Measurements from ENCODE around the gene ARHGAP9. TPM values are rescaled to one million over a fixed set of nuclear protein-coding genes. Genes with fewer than 3 reads are reported as not detected.

The ARHGAP9 gene
- total RNA-seq, 1 experiment from 2014 or later: 3.6 TPM

DNA sequence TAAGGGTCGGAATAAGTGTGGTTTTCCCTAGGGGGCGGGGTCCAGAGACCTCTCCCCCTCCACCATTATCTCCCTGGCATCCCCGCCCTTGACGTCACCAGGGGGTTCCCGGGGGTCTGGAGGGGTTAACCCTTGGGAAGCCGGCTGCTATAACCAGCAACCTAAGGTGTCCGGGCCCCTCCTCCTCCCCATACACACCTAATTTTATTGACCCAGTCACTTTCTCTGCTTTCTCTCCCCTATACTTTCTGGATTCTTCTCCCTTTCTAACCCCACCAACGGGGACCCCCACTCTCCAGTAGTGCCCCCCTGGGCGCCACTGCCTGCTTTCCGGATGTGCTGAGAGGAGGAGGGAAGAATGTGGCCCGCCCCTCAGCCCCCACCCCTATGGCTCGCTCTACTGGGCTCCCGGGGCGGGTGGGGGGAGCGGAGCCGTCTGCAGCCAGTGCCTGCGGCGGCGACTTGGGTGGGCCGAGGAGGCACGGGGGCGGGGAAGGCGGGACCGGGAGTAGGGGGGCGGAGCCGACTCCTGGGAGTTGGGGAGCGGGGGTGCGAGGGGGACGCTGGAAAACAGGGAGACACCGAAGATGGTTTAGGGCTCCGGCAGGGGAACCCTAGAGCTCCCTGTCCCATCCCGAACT lies 18.3 kb downstream of the ARHGAP9 start:
- DNase-seq (ENCODE audit: low spot score): peak; percentile 95
- H3K36me3 Mint-ChIP-seq: 0 out of 2 replicates have a peak, but pooled peaks cover 3% of the 10 kb centered on the region
- POLR2A ChIA-PET: interaction anchor here (0.6 to 1.7 kb wide), 5 partner anchors 59 to 761 kb away, joined by 3 to 8 read pairs (median 6); partner anchors contain the start of gene DDIT3
- peak overlapping the region; percentile 100 for H3K27ac Mint-ChIP-seq
- ATAC-seq: peak; percentile 16
- H3K4me3 Mint-ChIP-seq: peak overlapping the region; percentile 96
- CTCF ChIA-PET: interaction anchor here (0.7 to 5.2 kb wide), 17 partner anchors 9 to 248 kb away, joined by 3 to 88 read pairs (median 6); partner anchors contain the start of genes SHMT2 and STAC3
- TF ChIP-seq KAT7 (CRISPR knock-in tag; IDR thresholded peaks at IDR 0.05; ENCODE audit: borderline replicate concordance) (0 out of 2 replicates have a peak, but pooled peaks have one; percentile 30), SP1 (CRISPR knock-in tag; conservative IDR thresholded peaks at IDR 0.05) (0 out of 2 replicates have a peak, but pooled peaks have one; percentile 31), ZNF423 (CRISPR knock-in tag; IDR thresholded peaks at IDR 0.05) (0 out of 2 replicates have a peak, but pooled peaks have one; percentile 35)
- TF ChIP-seq, protein P1, sequence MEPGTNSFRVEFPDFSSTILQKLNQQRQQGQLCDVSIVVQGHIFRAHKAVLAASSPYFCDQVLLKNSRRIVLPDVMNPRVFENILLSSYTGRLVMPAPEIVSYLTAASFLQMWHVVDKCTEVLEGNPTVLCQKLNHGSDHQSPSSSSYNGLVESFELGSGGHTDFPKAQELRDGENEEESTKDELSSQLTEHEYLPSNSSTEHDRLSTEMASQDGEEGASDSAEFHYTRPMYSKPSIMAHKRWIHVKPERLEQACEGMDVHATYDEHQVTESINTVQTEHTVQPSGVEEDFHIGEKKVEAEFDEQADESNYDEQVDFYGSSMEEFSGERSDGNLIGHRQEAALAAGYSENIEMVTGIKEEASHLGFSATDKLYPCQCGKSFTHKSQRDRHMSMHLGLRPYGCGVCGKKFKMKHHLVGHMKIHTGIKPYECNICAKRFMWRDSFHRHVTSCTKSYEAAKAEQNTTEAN (CRISPR knock-in tag; IDR thresholded peaks at IDR 0.05): no peak
- TF ChIP-seq, protein P2, sequence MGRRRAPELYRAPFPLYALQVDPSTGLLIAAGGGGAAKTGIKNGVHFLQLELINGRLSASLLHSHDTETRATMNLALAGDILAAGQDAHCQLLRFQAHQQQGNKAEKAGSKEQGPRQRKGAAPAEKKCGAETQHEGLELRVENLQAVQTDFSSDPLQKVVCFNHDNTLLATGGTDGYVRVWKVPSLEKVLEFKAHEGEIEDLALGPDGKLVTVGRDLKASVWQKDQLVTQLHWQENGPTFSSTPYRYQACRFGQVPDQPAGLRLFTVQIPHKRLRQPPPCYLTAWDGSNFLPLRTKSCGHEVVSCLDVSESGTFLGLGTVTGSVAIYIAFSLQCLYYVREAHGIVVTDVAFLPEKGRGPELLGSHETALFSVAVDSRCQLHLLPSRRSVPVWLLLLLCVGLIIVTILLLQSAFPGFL (CRISPR knock-in tag; IDR thresholded peaks at IDR 0.05; ENCODE audit: borderline replicate concordance): no peak
- H3K9me3 Mint-ChIP-seq: no peaks in the 10 kb centered on the region
- H3K4me1 Mint-ChIP-seq: peaks cover 32% of the 10 kb centered on the region
- H3K27me3 Mint-ChIP-seq (ENCODE audit: low read depth): peaks cover 9% of the 10 kb centered on the region

DNA sequence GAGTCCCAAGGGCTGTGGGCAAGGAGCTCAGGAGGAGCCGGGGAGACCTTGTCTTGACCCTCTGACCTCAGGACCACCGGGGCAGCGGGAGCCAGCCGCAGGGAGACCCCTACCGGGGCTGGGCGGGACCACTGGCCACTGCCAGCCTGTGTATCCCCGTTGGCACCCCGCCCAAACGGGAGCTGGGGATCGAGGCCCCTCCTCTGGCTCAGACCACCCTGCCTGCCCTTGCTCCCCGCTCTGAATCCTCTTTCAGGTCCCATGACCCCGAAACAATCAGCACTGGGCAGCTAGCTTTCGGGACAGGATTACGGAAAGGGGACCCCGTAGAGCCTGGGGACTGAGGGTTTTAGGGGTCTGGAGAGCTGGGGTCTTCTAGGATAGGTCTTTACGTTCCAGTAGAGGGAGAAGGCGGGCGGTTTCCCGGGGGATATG lies 18.8 kb downstream of the ARHGAP9 start:
- H3K9me3 Mint-ChIP-seq: no peaks in the 10 kb centered on the region
- TF ChIP-seq, protein P3, sequence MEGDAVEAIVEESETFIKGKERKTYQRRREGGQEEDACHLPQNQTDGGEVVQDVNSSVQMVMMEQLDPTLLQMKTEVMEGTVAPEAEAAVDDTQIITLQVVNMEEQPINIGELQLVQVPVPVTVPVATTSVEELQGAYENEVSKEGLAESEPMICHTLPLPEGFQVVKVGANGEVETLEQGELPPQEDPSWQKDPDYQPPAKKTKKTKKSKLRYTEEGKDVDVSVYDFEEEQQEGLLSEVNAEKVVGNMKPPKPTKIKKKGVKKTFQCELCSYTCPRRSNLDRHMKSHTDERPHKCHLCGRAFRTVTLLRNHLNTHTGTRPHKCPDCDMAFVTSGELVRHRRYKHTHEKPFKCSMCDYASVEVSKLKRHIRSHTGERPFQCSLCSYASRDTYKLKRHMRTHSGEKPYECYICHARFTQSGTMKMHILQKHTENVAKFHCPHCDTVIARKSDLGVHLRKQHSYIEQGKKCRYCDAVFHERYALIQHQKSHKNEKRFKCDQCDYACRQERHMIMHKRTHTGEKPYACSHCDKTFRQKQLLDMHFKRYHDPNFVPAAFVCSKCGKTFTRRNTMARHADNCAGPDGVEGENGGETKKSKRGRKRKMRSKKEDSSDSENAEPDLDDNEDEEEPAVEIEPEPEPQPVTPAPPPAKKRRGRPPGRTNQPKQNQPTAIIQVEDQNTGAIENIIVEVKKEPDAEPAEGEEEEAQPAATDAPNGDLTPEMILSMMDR (IDR thresholded peaks at IDR 0.05): no peak
- 0 out of 2 replicates have a peak, but pooled peaks have one; percentile 7 for TF ChIP-seq SP1 (CRISPR knock-in tag; conservative IDR thresholded peaks at IDR 0.05)
- TF ChIP-seq, protein P4, sequence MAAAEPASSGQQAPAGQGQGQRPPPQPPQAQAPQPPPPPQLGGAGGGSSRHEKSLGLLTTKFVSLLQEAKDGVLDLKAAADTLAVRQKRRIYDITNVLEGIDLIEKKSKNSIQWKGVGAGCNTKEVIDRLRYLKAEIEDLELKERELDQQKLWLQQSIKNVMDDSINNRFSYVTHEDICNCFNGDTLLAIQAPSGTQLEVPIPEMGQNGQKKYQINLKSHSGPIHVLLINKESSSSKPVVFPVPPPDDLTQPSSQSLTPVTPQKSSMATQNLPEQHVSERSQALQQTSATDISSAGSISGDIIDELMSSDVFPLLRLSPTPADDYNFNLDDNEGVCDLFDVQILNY (CRISPR knock-in tag; IDR thresholded peaks at IDR 0.05): 0 out of 2 replicates have a peak, but pooled peaks have one; percentile 22
- no peak for TF ChIP-seq GABPB1 (CRISPR knock-in tag; IDR thresholded peaks at IDR 0.05)
- no peak for TF ChIP-seq HMGA2 (CRISPR knock-in tag; IDR thresholded peaks at IDR 0.05)
- no peak for TF ChIP-seq TP53 (CRISPR knock-in tag; IDR thresholded peaks at IDR 0.05)
- TF ChIP-seq, protein P1 (CRISPR knock-in tag; IDR thresholded peaks at IDR 0.05): no peak
- no peak for TF ChIP-seq EMX1 (CRISPR knock-in tag; IDR thresholded peaks at IDR 0.05)
- TF ChIP-seq, protein P5, sequence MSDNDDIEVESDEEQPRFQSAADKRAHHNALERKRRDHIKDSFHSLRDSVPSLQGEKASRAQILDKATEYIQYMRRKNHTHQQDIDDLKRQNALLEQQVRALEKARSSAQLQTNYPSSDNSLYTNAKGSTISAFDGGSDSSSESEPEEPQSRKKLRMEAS (CRISPR knock-in tag; IDR thresholded peaks at IDR 0.05): no peak
- TF ChIP-seq, protein P6, sequence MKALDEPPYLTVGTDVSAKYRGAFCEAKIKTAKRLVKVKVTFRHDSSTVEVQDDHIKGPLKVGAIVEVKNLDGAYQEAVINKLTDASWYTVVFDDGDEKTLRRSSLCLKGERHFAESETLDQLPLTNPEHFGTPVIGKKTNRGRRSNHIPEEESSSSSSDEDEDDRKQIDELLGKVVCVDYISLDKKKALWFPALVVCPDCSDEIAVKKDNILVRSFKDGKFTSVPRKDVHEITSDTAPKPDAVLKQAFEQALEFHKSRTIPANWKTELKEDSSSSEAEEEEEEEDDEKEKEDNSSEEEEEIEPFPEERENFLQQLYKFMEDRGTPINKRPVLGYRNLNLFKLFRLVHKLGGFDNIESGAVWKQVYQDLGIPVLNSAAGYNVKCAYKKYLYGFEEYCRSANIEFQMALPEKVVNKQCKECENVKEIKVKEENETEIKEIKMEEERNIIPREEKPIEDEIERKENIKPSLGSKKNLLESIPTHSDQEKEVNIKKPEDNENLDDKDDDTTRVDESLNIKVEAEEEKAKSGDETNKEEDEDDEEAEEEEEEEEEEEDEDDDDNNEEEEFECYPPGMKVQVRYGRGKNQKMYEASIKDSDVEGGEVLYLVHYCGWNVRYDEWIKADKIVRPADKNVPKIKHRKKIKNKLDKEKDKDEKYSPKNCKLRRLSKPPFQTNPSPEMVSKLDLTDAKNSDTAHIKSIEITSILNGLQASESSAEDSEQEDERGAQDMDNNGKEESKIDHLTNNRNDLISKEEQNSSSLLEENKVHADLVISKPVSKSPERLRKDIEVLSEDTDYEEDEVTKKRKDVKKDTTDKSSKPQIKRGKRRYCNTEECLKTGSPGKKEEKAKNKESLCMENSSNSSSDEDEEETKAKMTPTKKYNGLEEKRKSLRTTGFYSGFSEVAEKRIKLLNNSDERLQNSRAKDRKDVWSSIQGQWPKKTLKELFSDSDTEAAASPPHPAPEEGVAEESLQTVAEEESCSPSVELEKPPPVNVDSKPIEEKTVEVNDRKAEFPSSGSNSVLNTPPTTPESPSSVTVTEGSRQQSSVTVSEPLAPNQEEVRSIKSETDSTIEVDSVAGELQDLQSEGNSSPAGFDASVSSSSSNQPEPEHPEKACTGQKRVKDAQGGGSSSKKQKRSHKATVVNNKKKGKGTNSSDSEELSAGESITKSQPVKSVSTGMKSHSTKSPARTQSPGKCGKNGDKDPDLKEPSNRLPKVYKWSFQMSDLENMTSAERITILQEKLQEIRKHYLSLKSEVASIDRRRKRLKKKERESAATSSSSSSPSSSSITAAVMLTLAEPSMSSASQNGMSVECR (CRISPR knock-in tag; IDR thresholded peaks at IDR 0.05; ENCODE audit: borderline replicate concordance): peak; percentile 38; the same call in 1 of the 2 replicates
- no peak for TF ChIP-seq ZNF263 (CRISPR knock-in tag; IDR thresholded peaks at IDR 0.05; ENCODE audit: low read depth)
- peaks cover 37% of the 10 kb centered on the region for H3K4me1 Mint-ChIP-seq
- ATAC-seq (peak; percentile 12), DNase-seq (ENCODE audit: low spot score) (peak; percentile 81)
- H3K27me3 Mint-ChIP-seq (ENCODE audit: low read depth): peaks cover 9% of the 10 kb centered on the region
- H3K4me3 Mint-ChIP-seq: peak overlapping the region; percentile 96
- ChIA-PET CTCF (interaction anchor here (0.7 to 5.2 kb wide), 14 partner anchors 8 to 247 kb away, joined by 3 to 88 read pairs (median 6); partner anchors contain the start of genes SHMT2 and STAC3), POLR2A (interaction anchor here (1.0 to 1.7 kb wide), 4 partner anchors 59 to 349 kb away, joined by 4 to 7 read pairs (median 6); partner anchors contain the start of gene DDIT3)
- 0 out of 2 replicates have a peak, but pooled peaks cover 1% of the 10 kb centered on the region for H3K36me3 Mint-ChIP-seq
- H3K27ac Mint-ChIP-seq: peak overlapping the region; percentile 98
